HL-60/S4 treated with retinoic acid at 250 ng/mL for 4 days and 3 days (cell line): ENCODE results near the gene CLIC5.

ENCODE experiments used
- in situ Hi-C: fragments of 300-500 bp; cut with MboI; formaldehyde crosslinking; loops from 2 replicates; pipeline ENCODE4 v1.7.0; 2022; ENCODE audit warnings: low sequenced_read_pairs

CLIC5 gene

GRCh38 chr6:46015119-46015968, at the start of gene CLIC5:
Gene CLIC5 (minus strand): TSS chr6:46015860. CDS start chr6:46015542, 318 bp downstream.
- in situ Hi-C loops = no loop called here

- in situ Hi-C loops = no loop called here
Measured at GRCh38 chr6:46062991-46063390, 47.3 kb upstream of the CLIC5 start.

- in situ Hi-C loops = no loop called here
Measured at GRCh38 chr6:46062312-46062711, 46.7 kb upstream of the CLIC5 start.

GRCh38 chr6:46061497-46061896, 45.8 kb upstream of the CLIC5 start:
- in situ Hi-C loops = no loop called here

GRCh38 chr6:46059608-46060007, 43.9 kb upstream of the CLIC5 start:
- in situ Hi-C loops = no loop called here

- in situ Hi-C loops = no loop called here
Measured at GRCh38 chr6:46058951-46059350, 43.3 kb upstream of the CLIC5 start.

- in situ Hi-C loops = no loop called here
Measured at GRCh38 chr6:46057792-46058191, 42.1 kb upstream of the CLIC5 start.

GRCh38 chr6:46056906-46057529, 41.4 kb upstream of the CLIC5 start:
- in situ Hi-C loops = no loop called here

- in situ Hi-C loops = no loop called here
Measured at GRCh38 chr6:46054516-46054915, 38.9 kb upstream of the CLIC5 start.

- in situ Hi-C loops = no loop called here
Measured at GRCh38 chr6:46053039-46053933, 37.6 kb upstream of the CLIC5 start.

- in situ Hi-C loops = no loop called here
Measured at GRCh38 chr6:46052479-46052878, 36.8 kb upstream of the CLIC5 start.

- in situ Hi-C loops = no loop called here
Measured at GRCh38 chr6:46051962-46052361, 36.3 kb upstream of the CLIC5 start.

- in situ Hi-C loops = no loop called here
Measured at GRCh38 chr6:46050845-46051405, 35.3 kb upstream of the CLIC5 start.

- in situ Hi-C loops = no loop called here
Measured at GRCh38 chr6:46048646-46049297, 33.1 kb upstream of the CLIC5 start.

- in situ Hi-C loops = no loop called here
Measured at GRCh38 chr6:46046558-46047174, 31.0 kb upstream of the CLIC5 start.

- in situ Hi-C loops = no loop called here
Measured at GRCh38 chr6:46044881-46045617, 29.4 kb upstream of the CLIC5 start.

- in situ Hi-C loops = no loop called here
Measured at GRCh38 chr6:46042355-46042999, 26.8 kb upstream of the CLIC5 start.

GRCh38 chr6:46040288-46040687, 24.6 kb upstream of the CLIC5 start:
- in situ Hi-C loops = no loop called here

- in situ Hi-C loops = no loop called here
Measured at GRCh38 chr6:46039646-46040045, 24.0 kb upstream of the CLIC5 start.
